ENCODE results near the gene FANCM.

The FANCM gene

GRCh38 chr14:45222485-45223262 lies 86.9 kb downstream of the FANCM start:
- DNase-seq (ENCODE audit: low read depth, low spot score): no peak
- Histone ChIP-seq H3K27ac (no peak overlapping the region), H3K36me3 (ENCODE audit: insufficient read depth, low read length) (peaks cover 14% of the 10 kb centered on the region; the same call in 1 of the 2 replicates), H3K9me3 (ENCODE audit: low read depth, low read length) (no peaks in the 10 kb centered on the region), H3K9ac (ENCODE audit: insufficient read length) (no peak overlapping the region), H3K4me3 (no peak overlapping the region)
- no peak for TF ChIP-seq FOXP2 (optimal IDR thresholded peaks at IDR 0.05; ENCODE audit: control extremely low read depth, extremely low read length, insufficient read depth)
- no peak for TF ChIP-seq POLR2AphosphoS5 (IDR thresholded peaks at IDR 0.05; ENCODE audit: borderline replicate concordance, low read depth, low read length)
- no peak for TF ChIP-seq EZH2 (IDR thresholded peaks at IDR 0.05)

- DNase-seq (ENCODE audit: low read depth, low spot score): no peak
- H3K36me3 ChIP-seq (ENCODE audit: insufficient read depth, low read length): peaks cover 27% of the 10 kb centered on the region
Observed at GRCh38 chr14:45227566-45227965, 91.8 kb downstream of the FANCM start.

DNA sequence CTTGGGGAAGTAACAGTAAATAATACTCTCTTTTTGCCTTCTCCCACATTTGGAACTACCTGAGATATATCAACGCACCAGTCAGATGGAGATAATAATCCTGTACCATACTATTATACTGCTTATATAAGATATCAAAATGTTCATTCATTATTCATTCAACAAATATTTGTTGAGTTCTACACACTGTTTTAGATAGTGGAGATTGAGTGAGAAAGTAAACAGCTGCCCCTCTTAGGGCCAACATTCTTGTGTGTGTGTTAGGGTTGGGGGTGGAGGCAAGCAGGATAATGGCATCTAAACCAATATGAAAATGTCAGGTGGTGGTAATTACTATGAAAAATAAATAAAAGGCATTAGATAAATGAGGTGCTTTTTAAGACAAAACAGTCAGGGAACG lies 103.3 kb downstream of the FANCM start:
- Histone ChIP-seq H3K9ac (ENCODE audit: insufficient read length) (no peak overlapping the region), H3K27ac (no peak overlapping the region), H3K4me3 (no peak overlapping the region), H3K36me3 (ENCODE audit: insufficient read depth, low read length) (peaks cover 3% of the 10 kb centered on the region; the same call in 1 of the 2 replicates), H3K9me3 (ENCODE audit: low read depth, low read length) (no peaks in the 10 kb centered on the region)
- TF ChIP-seq POLR2AphosphoS5 (IDR thresholded peaks at IDR 0.05; ENCODE audit: borderline replicate concordance, low read depth, low read length): no peak
- no peak for TF ChIP-seq EZH2 (IDR thresholded peaks at IDR 0.05)
- TF ChIP-seq FOXP2 (optimal IDR thresholded peaks at IDR 0.05; ENCODE audit: control extremely low read depth, extremely low read length, insufficient read depth): no peak
- no peak for DNase-seq (ENCODE audit: low read depth, low spot score)

More at GRCh38 chr14:45227566-45227965, 91.8 kb downstream of the FANCM start:
- Histone ChIP-seq H3K4me3 (no peak overlapping the region), H3K9ac (ENCODE audit: insufficient read length) (no peak overlapping the region), H3K27ac (no peak overlapping the region), H3K9me3 (ENCODE audit: low read depth, low read length) (no peaks in the 10 kb centered on the region)
- TF ChIP-seq POLR2AphosphoS5 (IDR thresholded peaks at IDR 0.05; ENCODE audit: borderline replicate concordance, low read depth, low read length) (no peak), FOXP2 (optimal IDR thresholded peaks at IDR 0.05; ENCODE audit: control extremely low read depth, extremely low read length, insufficient read depth) (no peak), EZH2 (IDR thresholded peaks at IDR 0.05) (no peak)

DNA sequence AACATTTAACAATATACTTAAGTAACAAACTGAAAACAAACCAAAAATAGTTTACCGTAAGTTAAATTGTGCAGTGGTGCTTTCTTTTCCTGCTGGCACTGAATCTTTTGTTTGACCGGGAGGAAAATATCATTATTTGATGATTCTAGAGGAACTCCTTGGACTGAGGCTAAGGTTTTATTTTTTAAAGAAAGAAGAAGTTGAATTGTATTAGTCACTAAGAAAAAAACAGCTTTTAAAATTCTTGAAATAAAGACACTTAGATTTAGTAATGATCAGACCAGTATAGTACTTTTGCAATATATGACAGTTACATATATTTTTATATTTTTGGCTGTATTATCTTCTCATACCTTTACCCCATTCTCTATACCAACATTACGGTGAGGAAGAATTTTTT lies 107.0 kb downstream of the FANCM start:
- Histone ChIP-seq H3K9ac (ENCODE audit: insufficient read length) (no peak overlapping the region), H3K27ac (no peak overlapping the region), H3K4me3 (no peak overlapping the region), H3K9me3 (ENCODE audit: low read depth, low read length) (no peaks in the 10 kb centered on the region), H3K36me3 (ENCODE audit: insufficient read depth, low read length) (peaks cover 3% of the 10 kb centered on the region; the same call in 1 of the 2 replicates)
- no peak for DNase-seq (ENCODE audit: low read depth, low spot score)
- TF ChIP-seq POLR2AphosphoS5 (IDR thresholded peaks at IDR 0.05; ENCODE audit: borderline replicate concordance, low read depth, low read length) (no peak), EZH2 (IDR thresholded peaks at IDR 0.05) (no peak), FOXP2 (optimal IDR thresholded peaks at IDR 0.05; ENCODE audit: control extremely low read depth, extremely low read length, insufficient read depth) (no peak)

- TF ChIP-seq POLR2AphosphoS5 (IDR thresholded peaks at IDR 0.05; ENCODE audit: borderline replicate concordance, low read depth, low read length) (no peak), EZH2 (IDR thresholded peaks at IDR 0.05) (no peak), FOXP2 (optimal IDR thresholded peaks at IDR 0.05; ENCODE audit: control extremely low read depth, extremely low read length, insufficient read depth) (no peak)
- Histone ChIP-seq H3K4me3 (no peak overlapping the region), H3K9ac (ENCODE audit: insufficient read length) (no peak overlapping the region), H3K27ac (no peak overlapping the region), H3K36me3 (ENCODE audit: insufficient read depth, low read length) (peaks cover 3% of the 10 kb centered on the region; the same call in 1 of the 2 replicates), H3K9me3 (ENCODE audit: low read depth, low read length) (no peaks in the 10 kb centered on the region)
- DNase-seq (ENCODE audit: low read depth, low spot score): no peak
Observed at GRCh38 chr14:45246151-45246550, 110.4 kb downstream of the FANCM start.

DNA sequence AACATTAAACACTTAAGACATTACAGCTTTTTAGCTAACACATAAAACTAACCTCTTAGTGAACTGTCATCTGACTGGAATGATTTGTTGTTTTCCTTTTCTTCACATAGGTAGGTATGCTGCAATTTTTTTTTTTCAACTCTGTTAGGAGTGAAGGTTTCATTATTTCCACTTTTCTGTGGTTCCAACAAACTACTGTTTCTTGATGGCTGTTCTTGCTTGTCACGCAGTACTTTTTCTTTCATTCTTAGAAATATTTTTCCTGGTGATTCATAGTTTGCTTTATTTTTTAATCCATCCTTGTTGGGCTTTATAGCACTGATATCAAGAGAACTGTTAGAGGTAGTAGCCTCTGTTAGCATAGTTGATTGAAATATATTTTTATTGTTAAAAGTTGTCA lies 111.0 kb downstream of the FANCM start:
- Histone ChIP-seq H3K27ac (no peak overlapping the region), H3K9ac (ENCODE audit: insufficient read length) (no peak overlapping the region), H3K36me3 (ENCODE audit: insufficient read depth, low read length) (peaks cover 3% of the 10 kb centered on the region; the same call in 1 of the 2 replicates), H3K9me3 (ENCODE audit: low read depth, low read length) (no peaks in the 10 kb centered on the region), H3K4me3 (no peak overlapping the region)
- DNase-seq (ENCODE audit: low read depth, low spot score): no peak
- TF ChIP-seq FOXP2 (optimal IDR thresholded peaks at IDR 0.05; ENCODE audit: control extremely low read depth, extremely low read length, insufficient read depth) (no peak), EZH2 (IDR thresholded peaks at IDR 0.05) (no peak), POLR2AphosphoS5 (IDR thresholded peaks at IDR 0.05; ENCODE audit: borderline replicate concordance, low read depth, low read length) (no peak)

GRCh38 chr14:45247427-45247826 lies 111.7 kb downstream of the FANCM start:
- Histone ChIP-seq H3K4me3 (no peak overlapping the region), H3K9ac (ENCODE audit: insufficient read length) (no peak overlapping the region), H3K36me3 (ENCODE audit: insufficient read depth, low read length) (no peaks in the 10 kb centered on the region; the same call in 1 of the 2 replicates), H3K9me3 (ENCODE audit: low read depth, low read length) (no peaks in the 10 kb centered on the region), H3K27ac (no peak overlapping the region)
- TF ChIP-seq EZH2 (IDR thresholded peaks at IDR 0.05) (no peak), FOXP2 (optimal IDR thresholded peaks at IDR 0.05; ENCODE audit: control extremely low read depth, extremely low read length, insufficient read depth) (no peak), POLR2AphosphoS5 (IDR thresholded peaks at IDR 0.05; ENCODE audit: borderline replicate concordance, low read depth, low read length) (no peak)
- DNase-seq (ENCODE audit: low read depth, low spot score): no peak

- DNase-seq (ENCODE audit: low read depth, low spot score): no peak
- H3K4me3 ChIP-seq: no peak overlapping the region
- H3K9ac ChIP-seq (ENCODE audit: insufficient read length): no peak overlapping the region
Observed at GRCh38 chr14:45249856-45250575, 114.3 kb downstream of the FANCM start.

More at GRCh38 chr14:45249856-45250575, 114.3 kb downstream of the FANCM start:
- no peaks in the 10 kb centered on the region for H3K9me3 ChIP-seq (ENCODE audit: low read depth, low read length)
- no peak for TF ChIP-seq FOXP2 (optimal IDR thresholded peaks at IDR 0.05; ENCODE audit: control extremely low read depth, extremely low read length, insufficient read depth)
- no peak for TF ChIP-seq EZH2 (IDR thresholded peaks at IDR 0.05)
- TF ChIP-seq POLR2AphosphoS5 (IDR thresholded peaks at IDR 0.05; ENCODE audit: borderline replicate concordance, low read depth, low read length): no peak
- H3K27ac ChIP-seq: no peak overlapping the region
- no peaks in the 10 kb centered on the region for H3K36me3 ChIP-seq (ENCODE audit: insufficient read depth, low read length)

All from SK-N-MC (cell line).